GM18951 (cell line): ENCODE data around the gene PAEP.
"Not testable (repeated sequence)": the region's sequence is repeated elsewhere in the genome, so short reads cannot be mapped to it uniquely, and the experiment has no call there.

ENCODE experiments used
- POLR2A ChIP-seq: IDR thresholded peaks from 4 replicates; pipeline ENCODE4 v1.6.1; 2011; ENCODE audit warnings: mild to moderate bottlenecking; ENCODE audit not compliant: insufficient read length, insufficient read depth; ENCODE audit errors: extremely low read depth
- in situ Hi-C: fragments of 300-500 bp; cut with MboI; formaldehyde crosslinking; loops from one replicate; pipeline ENCODE4 v1.12.0; 2022; ENCODE audit warnings: low sequenced_read_pairs, mixed read lengths, inconsistent platforms; ENCODE audit not compliant: unreplicated experiment

The PAEP gene

DNA sequence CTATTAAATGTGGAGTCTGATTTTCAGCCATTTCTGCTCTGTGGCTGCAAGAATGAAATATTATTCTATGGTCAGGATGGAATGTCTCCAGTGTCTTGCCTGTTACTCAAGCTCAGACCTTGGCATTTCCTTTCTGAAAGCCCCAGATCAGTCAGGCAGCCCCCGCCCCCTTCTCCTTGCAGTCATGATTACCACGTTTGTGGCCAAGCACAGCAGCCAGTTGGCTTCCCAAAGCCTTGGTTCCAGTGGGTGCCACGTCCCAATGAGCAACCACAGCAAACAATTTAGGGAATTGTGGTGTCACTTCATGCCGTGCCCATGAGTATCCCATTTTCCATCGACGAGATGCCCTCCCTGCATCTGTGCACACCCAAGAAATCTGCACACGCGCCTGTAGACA, 25.3 kb upstream of the PAEP start:
- no peak for TF ChIP-seq POLR2A
- in situ Hi-C loops = no loop called here

DNA sequence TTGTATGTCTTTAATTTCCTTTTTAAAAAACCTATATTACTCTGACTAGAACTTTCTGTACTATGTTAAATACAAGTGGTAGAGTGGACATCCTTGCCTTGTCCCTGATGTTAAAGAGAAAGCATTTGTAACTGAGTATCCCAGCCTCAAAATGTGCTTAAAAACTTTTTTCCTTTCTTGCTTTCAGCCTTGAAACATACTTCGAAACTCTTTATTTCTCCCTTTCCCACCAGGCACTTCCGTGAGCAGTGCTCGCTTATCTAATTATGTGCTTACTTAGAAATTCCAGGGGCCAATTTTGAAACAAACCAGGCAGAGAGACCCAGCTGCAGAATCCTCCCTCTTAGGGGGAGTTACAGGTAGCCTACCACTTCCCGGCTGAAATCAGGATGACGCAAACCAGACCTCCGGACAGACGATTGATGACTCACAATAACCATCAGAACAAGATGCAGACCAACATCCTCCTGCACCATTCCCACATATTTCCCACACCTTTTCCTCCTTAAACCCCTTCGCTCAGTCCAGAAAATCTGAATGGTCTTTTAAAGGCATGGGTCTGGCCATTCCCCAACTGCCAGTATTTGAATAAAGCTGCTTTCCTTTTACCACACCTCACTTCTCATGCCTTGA, 18.2 kb upstream of the PAEP start:
- in situ Hi-C loops = not testable (repeated sequence)

DNA sequence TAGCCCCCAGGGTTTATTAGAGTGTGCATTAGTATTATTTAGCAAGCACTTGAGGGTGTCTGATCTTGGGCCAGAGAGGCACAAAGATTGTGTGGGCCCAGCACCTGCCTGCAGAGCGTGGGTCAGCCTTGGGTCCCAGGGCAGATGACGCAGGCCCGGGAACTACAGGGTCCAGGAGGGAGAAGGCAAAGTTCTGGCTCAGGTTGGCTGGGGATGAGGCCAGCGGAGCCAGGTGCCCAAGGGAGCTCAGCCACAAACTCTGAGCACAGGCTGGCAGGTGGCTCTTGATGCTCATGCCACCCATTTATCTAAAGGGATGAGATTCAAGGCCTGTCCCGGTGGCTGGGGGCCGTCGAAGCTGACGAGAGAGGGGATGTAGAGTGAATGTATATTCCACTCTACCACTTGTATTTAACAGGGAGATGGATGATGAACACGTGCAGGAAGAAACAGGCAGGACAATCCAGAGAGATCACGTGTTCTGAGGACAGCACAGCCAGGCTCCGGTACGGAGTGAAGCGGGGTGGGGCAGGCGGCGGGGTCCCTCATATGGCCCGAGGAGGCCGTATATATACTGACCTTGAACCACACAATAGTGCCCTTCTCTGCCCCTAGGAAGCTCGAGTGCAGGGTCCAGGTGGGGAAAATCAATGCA, 16.4 kb upstream of the PAEP start:
- no peak for TF ChIP-seq POLR2A
- in situ Hi-C loops = no loop called here

DNA sequence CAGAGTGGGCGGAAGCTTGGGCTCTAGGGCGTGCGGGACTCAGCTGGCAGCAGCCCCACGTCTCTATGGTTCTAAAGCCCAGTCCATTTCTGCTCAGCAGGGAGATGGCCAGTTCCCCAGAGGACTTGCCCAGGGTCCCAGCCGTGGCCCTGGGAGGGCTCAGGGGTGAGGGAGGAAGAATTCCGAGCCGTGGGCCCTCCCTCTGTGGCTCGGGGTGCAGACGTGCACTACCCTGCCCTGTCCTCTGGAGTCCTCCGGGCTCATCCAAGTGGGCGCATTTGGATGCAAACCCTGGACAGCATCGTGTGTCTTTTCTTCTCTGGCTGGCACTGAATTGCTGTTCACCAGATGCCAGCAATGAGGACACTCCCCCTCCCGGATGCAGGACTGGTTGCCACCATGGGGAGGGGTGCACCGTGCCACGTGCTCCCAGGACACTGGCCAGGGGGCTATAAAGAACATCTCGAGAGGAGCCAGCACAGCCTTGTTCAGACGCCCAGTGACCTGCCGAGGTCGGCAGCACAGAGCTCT, 15.8 kb upstream of the PAEP start, which contains the start of gene OBP2A:
Gene OBP2A, plus strand, starts transcription at position 481 of the 531 bp plus-strand sequence. CDS start 55 bp downstream, outside the sequence.
- in situ Hi-C loops = not testable (repeated sequence)

DNA sequence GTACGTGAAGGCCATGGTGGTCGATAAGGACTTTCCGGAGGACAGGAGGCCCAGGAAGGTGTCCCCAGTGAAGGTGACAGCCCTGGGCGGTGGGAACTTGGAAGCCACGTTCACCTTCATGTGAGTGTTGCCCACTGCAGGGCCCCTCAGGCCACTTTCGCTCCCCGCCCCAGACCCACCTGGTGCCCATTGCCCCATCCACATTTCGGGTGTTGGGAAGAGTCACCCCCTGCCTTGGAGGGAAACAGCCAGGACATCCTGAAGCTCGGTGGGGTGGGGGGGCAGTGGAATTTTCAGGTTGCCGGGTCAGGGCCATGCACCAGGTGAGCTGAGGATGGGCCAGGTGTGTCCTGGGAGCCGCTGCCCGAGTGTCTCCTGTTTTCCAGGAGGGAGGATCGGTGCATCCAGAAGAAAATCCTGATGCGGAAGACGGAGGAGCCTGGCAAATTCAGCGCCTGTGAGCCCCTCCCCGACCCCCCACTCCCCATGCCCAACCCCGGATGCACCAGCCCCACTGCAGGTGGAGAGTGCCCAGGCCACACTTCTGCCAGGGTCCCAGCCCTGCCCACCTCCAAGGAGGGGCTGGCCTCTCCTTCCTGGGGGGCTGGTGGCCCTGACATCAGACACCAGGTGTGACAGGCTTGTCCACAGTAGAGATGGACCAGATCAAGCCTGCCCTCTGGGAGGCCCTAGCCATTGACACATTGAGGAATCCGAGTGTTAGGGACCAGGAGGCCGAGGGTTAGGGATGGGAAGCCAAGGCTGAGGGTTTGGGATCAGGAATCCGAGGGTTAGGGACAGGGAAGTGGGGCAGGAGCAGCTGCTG, 14.6 kb upstream of the PAEP start:
- in situ Hi-C loops = not testable (repeated sequence)

DNA sequence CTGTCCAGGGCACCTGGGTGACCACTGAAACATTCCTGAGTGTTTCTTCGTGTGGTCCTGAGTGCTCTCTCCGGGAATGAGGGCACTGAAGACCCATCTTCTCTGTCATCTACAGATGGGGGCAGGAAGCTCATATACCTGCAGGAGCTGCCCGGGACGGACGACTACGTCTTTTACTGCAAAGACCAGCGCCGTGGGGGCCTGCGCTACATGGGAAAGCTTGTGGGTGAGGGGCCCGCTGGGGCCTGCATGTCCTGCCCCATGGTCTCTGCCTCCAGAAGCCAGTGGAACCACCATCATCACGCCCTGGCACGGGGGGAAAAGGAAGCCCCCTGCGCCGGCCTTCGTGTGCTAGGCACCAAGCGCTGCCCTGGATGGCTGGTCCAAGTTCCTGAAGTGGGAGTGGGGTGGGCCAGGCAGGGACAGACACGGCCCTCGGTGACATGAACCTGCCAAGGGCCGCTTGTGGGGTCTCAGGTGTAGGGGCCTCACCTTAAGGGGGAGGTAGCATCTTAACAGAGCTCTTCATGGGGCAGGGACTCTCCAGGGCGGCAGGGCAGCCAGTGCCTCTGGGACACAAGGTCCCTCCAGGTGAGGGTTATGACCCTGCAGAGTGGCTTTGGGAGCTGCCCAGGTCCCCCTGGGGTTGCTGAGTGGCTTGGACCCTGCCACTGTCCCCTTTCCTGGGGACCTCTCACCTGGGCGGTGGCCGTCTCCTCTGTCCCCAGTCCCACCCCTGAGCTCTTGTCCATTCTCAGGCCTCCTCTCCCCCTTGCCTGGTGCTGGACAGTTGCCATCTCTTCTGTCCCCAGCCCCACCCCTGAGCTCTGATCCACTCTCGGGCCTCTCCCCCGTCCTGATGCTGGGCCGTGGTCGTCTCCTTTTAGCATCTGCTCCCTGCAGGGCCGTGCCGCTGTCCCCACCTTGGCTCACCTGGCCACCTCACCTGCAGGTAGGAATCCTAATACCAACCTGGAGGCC, 13.5 kb upstream of the PAEP start:
- TF ChIP-seq POLR2A = no peak
- in situ Hi-C loops = no loop called here

DNA sequence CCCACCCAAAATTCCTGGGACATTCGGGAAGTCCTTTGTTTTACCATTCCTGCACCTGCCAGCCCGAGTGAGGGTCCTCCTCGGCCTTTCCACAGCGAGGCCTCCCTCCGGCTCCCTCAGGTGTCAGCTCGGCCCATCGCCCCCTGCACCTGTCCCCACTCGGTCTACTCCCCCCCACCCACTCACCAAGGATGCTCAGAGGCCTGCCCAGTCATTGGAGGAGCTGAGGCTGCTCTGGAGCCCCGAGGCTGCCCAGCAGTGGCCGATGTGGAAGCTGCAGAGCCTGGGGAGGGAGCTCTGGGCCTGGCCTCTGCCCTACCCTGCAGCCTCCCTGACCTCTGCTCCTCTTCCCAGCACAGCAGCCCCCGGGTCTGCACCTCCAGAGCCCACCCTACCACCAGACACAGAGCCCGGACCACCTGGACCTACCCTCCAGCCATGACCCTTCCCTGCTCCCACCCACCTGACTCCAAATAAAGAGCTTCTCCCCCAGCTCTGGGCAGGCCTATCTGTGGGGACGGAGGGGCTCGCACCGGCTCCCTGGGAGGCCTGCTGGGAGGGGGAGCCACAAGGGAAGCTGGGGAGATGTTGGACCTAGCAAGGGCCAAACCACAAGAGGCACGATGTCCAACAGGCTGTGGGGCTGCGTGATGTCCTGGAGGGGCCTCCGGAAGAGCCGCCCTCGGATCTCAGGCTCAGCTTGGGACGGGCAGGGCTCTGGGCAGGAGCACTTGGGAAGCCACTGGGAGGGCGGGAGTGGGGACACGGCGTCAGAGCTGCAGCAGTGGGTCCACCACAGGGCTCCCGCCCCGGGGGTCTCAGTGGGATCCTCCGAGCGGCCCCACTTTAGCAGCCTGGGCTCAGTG, 11.8 kb upstream of the PAEP start:
- in situ Hi-C loops = not testable (repeated sequence)

DNA sequence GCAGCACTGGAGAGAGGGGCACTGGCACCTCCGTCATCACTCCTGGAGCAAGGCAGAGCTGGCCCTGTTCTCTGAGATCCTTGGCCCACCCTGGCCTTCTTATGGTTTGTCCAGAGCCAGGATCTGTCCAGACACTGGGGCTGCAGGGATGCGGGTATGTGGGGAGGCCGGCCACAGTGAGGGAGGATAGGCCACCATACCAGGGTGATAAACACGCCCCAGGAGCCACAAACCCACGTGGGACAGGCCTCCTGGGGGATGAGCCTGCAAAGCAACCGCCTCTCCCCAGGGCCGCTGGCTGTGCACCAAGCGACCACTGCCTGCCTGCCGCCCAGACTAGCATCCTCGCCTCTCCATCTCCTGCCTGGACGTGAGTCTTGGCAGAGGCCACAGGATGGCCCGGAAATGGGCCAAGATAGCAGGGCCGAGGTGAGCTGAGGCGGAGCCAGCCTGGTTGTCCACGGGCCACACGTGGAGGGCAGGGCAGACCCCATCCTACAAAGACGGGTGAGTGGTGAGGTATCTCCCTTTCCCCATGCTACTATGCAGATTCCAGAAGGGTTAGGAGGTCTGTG, 11.1 kb upstream of the PAEP start:
- in situ Hi-C loops = no loop called here
- TF ChIP-seq POLR2A = no peak

DNA sequence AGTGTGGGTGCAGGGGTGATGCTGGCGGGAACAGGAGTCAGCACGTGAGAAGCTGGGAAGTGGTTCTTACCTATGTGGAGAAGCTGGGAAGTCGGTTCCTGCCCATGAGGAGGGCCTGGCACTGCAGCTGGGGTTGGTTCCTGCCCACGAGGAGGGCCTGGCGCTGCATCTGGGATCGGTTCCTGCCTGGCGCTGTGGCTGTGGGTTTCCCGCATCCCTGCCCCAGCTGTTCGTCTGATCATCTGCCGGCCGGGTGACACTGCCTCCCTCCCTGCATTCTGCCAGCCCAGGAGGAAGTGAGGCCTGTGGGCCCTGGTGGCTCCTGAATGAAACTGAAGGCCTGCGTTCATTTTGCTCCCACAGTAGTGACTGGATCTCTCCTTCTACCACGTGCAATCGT, 10.5 kb upstream of the PAEP start:
- in situ Hi-C loops = no loop called here
- no peak for TF ChIP-seq POLR2A

DNA sequence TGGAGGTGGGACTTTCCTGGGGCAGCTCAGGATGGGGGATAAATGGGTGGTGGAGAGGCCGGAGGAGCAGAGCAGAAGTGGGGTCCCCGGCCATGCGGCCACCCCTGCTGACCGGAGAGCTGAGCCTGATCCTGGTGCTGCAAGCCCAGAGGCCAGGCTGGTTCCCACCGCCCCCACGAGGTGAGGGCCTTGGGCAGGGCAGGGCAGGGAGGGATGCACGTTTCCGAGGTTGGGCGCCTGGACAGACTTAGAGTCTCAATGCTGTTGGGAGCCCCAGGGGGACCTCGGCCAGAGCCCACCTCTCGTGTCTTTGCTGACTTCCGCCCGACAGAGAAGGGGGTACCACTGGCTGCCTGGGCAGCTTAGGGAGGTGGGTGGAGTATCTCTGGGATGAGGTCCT, 10.1 kb upstream of the PAEP start:
- in situ Hi-C loops = no loop called here
- no peak for TF ChIP-seq POLR2A

DNA sequence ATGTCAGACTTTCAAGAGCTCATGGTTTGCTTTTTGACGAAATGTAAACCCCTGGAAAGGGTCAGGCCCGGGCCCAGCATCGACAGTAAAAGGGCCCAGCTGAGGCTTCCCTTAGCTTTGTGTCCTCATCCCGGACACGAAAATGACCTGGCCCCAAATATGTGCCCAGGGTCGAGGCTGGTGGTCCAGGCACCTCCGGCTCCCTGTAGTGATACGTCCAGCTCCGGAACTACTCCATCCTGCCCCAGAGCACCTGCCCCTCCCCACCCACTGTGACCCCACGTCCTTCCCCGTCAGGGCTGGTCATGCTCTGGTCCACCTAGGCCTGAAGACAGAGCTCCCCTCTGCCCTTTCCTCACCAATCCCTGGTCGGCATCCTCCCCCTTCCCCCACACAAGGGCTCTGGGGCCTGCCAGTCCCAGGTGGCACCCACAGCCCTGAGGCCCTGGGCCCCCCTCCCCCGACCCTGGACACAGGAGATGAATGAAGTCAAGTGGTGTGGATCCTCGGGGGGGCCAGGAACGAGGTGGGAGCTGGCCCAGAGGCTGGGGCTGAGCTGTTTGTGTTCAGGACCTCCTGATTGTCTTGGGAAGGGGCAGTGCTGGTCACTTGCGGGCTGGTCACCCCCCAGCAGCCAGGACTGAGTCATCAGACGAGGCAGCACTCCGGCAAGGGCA, 9.4 kb upstream of the PAEP start:
- no peak for TF ChIP-seq POLR2A
- in situ Hi-C loops = no loop called here
